Subcutaneous abdominal adipose tissue (tissue), 5 donors: ENCODE results near the gene ITGA2B.

Source experiments
- H3K27ac ChIP-seq: one replicate; pipeline ENCODE4 v1.7.0; 2013; ENCODE audit warnings: low read depth, mild to moderate bottlenecking, inconsistent platforms, low read length, moderate library complexity
- H3K27me3 ChIP-seq, 5 donors: one replicate each; pipeline ENCODE4 v1.7.0; 2013; ENCODE audit warnings: low read length in 5 of 5, inconsistent platforms in 1 of 5; ENCODE audit not compliant: control insufficient read depth in 5 of 5, insufficient read depth in 4 of 5
- H3K36me3 ChIP-seq, 5 donors: one replicate each; pipeline ENCODE4 v1.7.0; 2013; ENCODE audit warnings: low read length in 5 of 5; ENCODE audit not compliant: control insufficient read depth in 5 of 5, insufficient read depth in 5 of 5
- H3K4me1 ChIP-seq, 5 donors: one replicate each; pipeline ENCODE4 v1.7.0; 2013; ENCODE audit warnings: low read length in 5 of 5, mild to moderate bottlenecking in 3 of 5, moderate library complexity in 1 of 5; ENCODE audit not compliant: control insufficient read depth in 5 of 5, insufficient read depth in 5 of 5
- H3K4me3 ChIP-seq, 5 donors: one replicate each; pipeline ENCODE4 v1.7.0; 2013; ENCODE audit warnings: low read length in 5 of 5, low read depth in 1 of 5
- H3K9ac ChIP-seq, 5 donors: one replicate each; pipeline ENCODE4 v1.7.0; 2013; ENCODE audit warnings: low read length in 5 of 5, mild to moderate bottlenecking in 4 of 5, moderate library complexity in 3 of 5
- H3K9me3 ChIP-seq, 5 donors: one replicate each; pipeline ENCODE4 v1.7.0; 2013; ENCODE audit warnings: low read length in 5 of 5; ENCODE audit not compliant: control insufficient read depth in 5 of 5
- donor health status: healthy.
- donor health status: healthy.
- donor health status: healthy.
- donor health status: healthy.
- donor health status: healthy.

The ITGA2B gene

DNA sequence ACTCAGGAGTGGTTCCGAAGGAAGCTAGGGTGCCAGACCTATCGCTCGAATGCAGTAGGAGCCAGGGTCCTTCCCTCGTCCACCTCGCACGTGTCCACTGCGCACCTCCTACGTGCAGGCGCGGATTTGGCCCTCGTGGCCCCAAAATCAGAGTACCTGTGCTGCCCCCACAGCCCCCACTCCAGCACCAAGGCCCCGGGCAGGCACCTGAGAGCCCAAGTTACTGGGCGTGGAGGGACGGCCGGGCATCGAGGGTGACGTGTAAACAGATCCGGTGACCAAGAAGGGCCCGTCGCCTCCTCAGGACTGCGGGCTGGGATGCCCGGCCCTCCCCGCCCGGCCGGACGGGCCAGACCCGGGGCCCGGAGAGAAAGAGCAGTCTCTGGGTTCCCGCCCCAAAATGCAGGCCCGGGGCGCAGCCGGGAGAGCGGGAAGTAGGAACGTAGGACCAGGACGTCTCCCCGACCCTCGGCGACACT lies 65.3 kb downstream of the ITGA2B start:
- peak overlapping the region in 4 of 5 donors; percentile 86 to 92 (median 90) for H3K9ac ChIP-seq
- no peaks in the 10 kb centered on the region for H3K27me3 ChIP-seq
- peaks cover 2 to 33% (median 26%) of the 10 kb centered on the region in 5 donors for H3K4me1 ChIP-seq
- no peaks in the 10 kb centered on the region for H3K9me3 ChIP-seq
- H3K36me3 ChIP-seq = peaks cover 0 to 33% (median 32%) of the 10 kb centered on the region in 5 donors
- peak overlapping the region; percentile 71 to 92 (median 88) for H3K4me3 ChIP-seq
- peak overlapping the region; percentile 85 for H3K27ac ChIP-seq

DNA sequence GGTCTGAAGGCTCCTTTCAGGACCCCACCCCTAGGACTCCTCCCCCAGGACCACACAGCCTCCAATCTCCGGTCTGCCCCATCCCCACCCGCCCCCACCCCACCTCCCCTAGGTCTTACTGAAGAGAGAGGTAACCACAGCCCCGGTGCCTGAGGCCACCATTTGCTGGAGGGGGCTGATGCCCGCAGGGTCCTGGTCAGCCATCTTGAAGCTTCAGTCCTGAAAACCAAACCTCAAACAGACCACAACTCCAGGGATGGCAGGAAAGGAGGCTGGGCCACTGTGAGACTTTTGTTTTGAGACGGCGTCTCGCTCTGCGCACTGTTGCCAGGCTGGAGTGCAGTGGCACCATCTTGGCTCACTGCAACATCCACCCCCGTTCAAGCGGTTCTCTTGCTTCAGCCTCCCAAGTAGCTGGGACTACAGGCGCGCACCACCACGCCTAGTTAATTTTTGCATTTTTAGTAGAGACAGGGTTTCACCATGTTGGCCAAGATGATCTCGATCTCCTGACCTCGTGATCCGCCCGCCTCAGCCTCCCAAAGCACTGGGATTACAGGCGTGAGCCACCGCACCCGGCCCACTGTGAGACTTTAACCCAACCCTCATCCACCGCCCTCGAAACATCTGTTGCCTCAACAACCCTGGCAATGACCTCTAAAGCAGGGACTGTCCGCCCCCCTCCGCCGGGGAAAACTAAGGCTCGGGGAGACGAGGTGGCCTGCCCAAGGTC lies 65.9 kb downstream of the ITGA2B start:
- H3K36me3 ChIP-seq = peaks cover 0 to 33% (median 32%) of the 10 kb centered on the region in 5 donors
- H3K27ac ChIP-seq = no peak overlapping the region
- H3K4me1 ChIP-seq = peaks cover 2 to 33% (median 26%) of the 10 kb centered on the region in 5 donors
- H3K9ac ChIP-seq = peak overlapping the region in 4 of 5 donors; percentile 86 to 92 (median 90)
- no peaks in the 10 kb centered on the region for H3K27me3 ChIP-seq
- H3K9me3 ChIP-seq = no peaks in the 10 kb centered on the region
- H3K4me3 ChIP-seq = peak overlapping the region; percentile 71 to 92 (median 88)

DNA sequence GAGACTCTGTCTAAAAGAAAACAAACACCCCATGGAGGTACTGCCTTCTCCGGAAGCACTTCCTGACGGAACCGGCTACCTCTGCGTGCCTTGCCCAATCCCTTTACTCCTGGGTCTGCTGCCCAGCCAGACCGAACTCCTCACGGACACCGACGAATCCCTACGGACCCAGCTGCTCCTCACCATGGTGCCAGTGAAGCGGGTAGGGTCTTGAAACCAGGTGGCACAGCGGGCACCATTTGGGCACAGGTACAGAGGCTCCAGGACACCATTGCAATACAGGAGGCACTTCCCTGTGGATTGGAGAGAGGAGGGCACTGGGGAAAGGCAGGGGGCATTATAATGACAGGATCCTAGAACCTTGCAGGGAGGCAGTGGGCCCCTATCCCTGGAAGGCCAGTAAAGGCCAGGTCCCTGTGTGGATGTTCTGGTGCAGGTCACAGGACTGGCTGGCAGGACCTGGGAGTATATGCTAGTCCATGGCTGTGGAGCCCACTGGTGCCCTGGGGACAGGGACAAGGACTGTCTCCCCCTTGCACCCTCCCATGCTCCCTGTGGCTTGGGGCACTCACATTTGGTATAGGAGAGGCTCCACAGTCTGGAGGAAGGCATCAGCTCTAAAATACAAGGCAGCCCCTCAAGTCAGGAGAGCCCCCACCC lies 67.1 kb downstream of the ITGA2B start:
- H3K27me3 ChIP-seq = peaks cover 2 to 9% (median 6%) of the 10 kb centered on the region in 5 donors
- H3K4me3 ChIP-seq = no peak overlapping the region
- no peak overlapping the region for H3K9ac ChIP-seq
- no peak overlapping the region for H3K27ac ChIP-seq
- no peaks in the 10 kb centered on the region for H3K9me3 ChIP-seq
- H3K36me3 ChIP-seq = peaks cover 0 to 33% (median 32%) of the 10 kb centered on the region in 5 donors
- H3K4me1 ChIP-seq = peaks cover 2 to 33% (median 26%) of the 10 kb centered on the region in 5 donors
